Dedifferentiated amniotic fluid mesenchymal stem cell (primary cell): ENCODE results near the gene UPK3A.

Experiments
- DNase-seq: peaks from one replicate; pipeline ENCODE4 v3.0.0-alpha.2; 2016; ENCODE audit errors: extremely low spot score

UPK3A gene

DNA sequence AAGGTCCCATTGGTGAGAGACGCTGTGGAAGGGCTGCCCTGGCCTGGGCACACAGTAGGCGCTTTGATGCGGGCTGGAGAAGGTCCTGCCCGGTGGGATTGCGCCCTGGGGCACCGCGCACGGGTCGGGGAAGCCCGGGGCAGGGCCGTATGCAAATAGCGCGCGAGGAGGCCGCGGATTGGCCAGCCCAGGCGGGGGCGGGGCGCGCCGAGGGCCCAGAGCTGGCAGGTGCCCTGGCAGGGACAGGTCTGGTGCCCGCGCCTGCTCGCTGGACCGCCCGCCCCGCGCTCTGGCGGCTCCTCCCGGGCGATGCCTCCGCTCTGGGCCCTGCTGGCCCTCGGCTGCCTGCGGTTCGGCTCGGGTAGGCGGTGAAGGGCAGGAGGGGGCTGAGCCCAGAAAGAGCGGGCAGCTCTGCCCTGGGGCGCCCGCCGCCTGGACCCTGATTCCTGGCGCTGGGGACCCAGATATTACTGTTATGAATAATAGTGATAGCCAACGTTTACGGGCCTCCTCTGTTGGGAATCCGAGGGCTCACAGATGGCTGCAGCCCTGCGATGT lies at the start of gene UPK3A:
Gene UPK3A (plus strand): TSS at position 245 of the 558 bp plus-strand sequence. CDS start 65 bp downstream, at position 310.
- no peak for DNase-seq

DNA sequence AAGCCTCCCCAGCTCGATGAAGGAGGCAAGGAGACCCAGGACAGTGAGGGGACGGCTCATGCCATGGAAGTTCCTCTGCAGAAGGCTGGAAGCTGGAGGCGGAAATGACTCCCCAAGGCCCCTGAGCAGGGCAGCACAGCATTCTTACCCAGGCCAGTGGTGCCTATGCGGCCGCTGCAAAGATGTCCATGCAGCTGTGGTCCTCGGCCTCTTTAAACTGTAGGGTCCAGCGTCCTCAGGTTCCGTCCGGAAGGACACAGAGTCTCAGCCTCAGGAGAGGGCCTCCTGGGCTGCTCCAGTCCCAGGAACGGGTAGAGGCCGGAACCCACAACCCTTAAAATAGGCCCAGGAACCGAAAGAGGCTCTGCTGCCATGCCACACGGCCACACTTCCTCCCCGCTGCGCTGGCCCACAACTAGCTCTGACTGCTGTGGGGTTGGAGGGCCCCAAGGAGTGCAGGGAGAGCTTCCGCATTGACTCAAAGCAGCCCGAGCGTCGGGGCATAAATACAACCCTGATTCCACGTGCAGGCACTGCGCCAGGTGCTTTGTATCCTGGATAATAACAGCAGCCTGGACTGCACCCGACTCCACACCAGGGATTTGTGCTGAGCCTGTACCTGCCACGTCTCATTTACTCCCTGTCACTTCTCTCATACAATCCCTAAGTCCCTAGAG lies 49.5 kb upstream of the UPK3A start:
- no peak for DNase-seq

DNA sequence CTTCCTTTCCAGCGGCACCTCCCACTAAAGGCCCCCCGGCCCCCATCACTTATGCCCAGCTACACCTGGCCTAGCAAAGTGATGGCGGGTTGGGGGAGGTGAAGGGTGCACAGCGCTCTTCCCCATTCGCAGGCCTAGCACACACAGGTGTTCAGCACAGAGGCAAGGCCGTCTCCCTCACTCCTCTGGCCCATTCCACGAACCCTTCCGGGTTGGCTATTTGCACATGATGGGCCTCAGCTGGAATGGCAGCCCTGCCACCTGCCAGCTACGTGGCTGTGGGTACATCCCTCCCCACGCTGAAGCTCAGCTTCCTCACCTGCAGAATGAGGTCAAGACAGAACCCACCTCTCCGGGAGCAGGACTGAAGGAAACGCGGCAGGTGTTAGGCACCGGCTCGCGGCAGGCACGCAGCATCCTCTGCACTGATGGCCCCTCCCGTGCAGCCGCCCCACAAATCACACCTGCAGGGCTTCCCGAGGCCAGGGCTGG lies 48.9 kb upstream of the UPK3A start:
- no peak for DNase-seq

DNA sequence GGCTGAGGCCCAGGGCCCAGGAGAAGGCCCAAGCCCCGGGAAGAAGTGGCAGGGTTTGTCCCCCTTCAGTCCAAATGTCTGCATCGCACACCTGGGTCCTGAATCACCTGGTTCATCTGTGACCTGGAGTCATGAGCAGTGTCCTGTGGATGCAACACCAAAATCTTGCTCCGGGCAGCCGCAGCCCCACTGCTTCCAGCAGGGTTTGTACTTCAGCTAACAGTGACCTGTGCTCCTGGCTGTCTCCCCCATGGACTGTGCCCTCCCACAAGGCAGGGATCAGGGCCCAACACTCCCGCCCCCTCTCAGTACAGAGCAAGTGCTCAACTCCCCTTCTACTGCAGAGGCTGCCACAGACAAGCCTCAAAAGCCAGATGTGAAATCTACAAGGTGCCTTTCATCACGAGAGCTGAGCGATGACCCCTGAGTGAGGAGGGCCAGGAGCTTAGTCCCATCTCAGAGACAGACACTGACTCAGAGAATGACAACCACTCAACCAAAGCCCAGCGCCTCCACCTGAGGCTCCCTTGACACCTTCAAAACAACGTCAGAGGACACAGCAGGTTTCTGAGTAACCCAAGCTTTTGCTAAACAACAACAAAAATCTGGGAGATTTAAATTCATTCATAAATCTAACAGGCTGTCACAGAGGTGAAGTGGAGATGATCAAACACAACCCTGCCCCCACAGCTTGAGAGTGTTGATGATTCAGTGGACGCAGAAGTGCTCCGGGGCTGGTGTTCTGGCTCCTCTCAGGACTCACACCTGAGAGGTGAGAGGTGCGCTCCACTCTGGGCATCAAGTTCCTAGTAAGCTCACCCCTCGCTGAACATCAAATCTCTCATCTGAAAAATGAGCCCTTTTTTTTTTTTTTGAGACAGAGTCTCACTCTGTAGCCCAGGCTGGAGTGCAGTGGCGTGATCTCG lies 47.4 kb upstream of the UPK3A start:
- no peak for DNase-seq

DNA sequence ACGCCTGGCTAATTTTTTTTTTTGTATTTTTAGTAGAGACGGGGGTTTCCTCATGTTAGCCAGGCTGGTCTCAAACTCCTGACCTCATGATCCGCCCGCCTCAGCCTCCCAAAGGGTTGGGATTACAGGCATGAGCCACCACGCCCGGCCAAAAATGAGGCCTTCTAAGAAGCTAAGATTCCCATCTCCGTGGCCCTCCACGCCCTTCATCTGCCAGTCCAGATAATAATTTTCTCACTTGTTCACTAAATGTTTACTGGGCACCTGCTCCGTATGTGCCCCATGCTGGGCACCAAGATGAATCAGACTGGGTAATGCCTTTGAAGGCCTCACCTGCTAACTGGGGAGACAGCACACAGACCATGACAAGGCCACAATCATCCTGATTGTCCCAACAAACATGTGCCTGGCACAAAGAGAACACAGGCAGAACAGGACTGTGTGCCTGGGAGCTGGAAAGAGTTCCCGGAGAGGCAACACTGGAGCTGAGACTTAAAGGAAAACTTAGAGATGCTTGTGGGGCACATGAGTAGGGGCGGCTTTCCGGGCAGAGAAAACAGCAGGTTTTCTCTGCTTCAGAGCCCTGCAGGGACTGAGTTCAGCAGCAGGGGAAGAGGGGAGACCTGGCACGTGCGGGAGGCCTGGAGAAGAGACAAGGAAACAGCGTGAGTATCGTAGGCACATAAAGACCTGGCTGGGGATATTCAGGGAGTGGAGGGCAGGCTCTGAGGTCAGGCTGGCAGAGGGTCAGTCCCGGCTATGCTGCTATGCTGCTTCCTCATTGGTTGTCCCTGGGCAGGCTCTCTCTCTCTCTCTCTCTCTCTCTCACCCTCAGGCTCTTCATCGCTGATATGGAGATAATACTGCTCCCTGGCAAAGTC lies 46.4 kb upstream of the UPK3A start:
- no peak for DNase-seq

GRCh38 chr22:45238957-45239680 lies 45.6 kb upstream of the UPK3A start:
- no peak for DNase-seq

GRCh38 chr22:45239681-45240051 lies 45.1 kb upstream of the UPK3A start:
- no peak for DNase-seq

GRCh38 chr22:45240104-45240809 lies 44.5 kb upstream of the UPK3A start:
- DNase-seq: no peak

DNA sequence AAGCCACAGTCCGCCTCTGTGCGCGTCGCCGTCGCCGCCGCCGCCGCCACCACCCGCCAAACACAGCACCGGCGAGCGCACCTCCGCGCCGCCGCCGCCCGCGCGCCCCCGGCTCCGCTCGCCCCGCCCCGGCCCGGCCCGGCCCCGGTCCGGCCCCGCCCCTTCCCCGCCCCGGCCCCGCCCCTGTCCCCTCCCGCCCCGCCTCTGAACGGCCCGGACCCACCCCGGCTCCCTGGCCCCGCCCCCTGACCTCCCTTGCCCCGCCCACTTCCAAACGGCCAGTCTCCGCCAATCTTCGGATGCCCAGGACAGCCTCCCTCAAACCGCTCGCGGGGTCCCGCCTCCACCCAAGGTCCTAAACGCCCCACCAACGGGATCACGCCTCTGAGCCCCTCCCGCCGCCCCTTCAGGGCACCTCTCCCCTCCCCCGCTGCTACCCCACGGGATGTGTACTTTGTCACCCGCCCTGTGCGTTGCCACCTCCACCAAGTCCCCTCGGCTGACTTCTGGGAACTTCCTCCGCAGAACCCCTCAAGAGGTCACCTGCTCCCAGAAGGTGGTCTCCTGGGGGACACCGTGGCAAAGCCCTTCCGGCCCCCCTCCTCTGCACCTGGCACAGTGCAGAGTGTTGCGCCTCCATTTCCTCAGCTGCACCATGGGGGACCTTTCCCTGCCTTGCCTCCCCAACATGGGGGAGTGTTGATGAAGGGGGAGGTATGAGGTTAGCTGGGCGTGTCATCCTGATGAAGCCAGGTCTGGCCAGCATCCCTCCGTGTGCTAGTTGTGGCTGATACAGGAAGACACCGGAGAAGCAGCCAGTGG lies 43.7 kb upstream of the UPK3A start, which contains the start of gene KIAA0930:
Gene KIAA0930 (minus strand): TSS at position 85 of the 822 bp plus-strand sequence. CDS start 191 bp downstream, outside the sequence.
- peak; percentile 31 for DNase-seq

DNA sequence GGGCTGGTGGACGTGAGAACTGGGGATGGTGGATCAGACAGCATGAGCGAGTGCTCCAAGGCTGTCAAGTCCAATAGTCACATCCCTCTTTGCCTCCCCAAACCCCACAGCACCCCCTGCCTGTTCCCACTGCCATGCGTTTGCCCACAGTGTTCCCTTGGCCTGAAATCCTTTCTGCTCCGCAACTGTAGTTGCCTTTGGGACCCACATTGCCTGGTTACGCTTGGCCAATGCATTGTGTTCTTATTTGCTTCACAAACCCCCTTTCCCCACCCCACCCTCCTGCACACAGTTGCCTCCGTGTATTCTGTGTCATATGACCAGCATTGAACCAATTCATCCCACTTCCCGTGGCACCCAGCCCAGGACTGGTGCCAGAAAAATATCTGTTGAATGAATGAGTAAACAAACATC lies 42.0 kb upstream of the UPK3A start:
- no peak for DNase-seq

DNA sequence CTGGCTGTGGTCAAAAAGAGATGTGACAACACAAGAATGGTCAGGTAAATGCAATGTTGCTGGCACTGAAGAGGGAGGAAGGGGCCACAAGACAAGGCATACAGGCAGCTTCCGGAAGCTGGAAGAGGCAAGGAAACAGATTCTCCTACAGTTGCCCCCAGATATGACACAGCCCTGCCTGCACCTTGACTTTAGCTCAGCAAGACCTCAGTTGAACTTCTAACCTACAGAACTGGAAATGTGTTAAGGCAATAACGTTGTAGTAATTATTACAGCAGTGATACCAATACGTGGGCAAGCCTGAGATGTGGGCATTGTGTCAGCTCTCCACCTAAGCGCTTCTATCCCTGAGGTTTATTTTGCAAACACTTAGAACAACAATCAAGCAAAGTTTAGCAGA lies 39.8 kb upstream of the UPK3A start:
- DNase-seq: no peak

DNA sequence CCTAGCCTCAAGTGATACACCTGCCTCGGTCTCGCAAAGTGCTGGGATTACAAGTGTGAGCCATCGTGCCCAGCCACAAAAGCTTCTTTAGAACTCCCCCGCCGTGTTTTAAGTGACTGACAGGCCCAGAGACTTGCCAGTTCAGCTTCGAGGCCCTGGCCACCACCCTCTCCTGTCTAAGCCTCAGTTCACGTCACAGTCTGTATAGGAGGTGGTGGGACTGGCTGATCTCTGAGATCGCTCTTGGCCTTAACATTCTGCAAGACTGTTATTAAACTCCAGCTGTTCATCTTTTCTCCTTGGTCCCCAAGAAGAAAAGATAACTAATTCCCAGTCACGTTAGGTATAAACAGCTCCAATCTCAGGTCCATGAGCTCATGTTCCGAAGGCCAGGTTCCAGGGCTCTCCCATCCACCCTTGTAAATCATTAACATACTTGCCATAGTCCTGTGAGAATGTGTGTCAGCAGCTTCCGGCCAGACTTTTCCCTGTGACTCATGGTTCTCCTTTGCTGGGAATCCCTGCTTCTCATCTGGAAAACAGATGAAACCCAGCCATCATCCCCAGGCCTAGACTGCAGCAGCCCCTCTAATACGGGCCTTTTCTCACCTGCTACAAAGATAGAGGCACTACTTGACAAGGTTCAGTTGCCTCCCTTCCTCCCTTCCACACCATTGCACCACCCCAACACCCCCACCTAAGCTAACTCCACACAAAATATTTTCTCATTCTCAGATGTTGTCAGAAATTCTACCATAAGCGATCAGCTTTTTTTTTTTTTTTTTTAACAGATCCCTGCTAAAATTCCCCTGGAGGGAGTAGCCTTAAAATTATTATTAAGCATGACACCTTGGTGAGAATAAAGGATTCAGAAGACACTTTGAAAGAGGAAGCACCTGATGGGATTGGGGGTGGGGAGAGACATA lies 38.4 kb upstream of the UPK3A start:
- peak; percentile 87 for DNase-seq

- no peak for DNase-seq
Observed at GRCh38 chr22:45248832-45249561, 35.8 kb upstream of the UPK3A start.

DNA sequence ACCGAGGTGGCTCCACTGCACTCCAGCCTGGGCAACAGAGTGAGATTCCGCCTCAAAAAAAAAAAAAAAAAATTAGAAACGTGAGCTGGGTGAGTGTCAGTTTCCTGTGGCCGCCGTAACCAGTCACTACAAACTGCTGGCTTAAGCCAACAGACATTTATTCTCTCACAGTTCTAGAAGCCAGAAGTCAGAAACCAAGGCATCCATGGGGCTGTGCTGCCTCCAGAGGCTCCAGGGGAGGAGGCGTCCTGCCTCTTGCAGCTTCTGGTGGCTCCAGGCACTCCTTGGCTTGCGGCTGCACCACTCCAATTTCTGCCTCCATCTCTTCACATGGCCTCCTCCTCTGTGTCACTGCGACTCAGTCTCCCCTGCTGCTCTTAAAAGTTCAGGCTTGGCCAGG lies 32.9 kb upstream of the UPK3A start:
- no peak for DNase-seq

- no peak for DNase-seq
Observed at GRCh38 chr22:45253039-45253641, 31.6 kb upstream of the UPK3A start.

- no peak for DNase-seq
Observed at GRCh38 chr22:45254388-45254787, 30.4 kb upstream of the UPK3A start.

- no peak for DNase-seq
Observed at GRCh38 chr22:45254789-45255278, 29.9 kb upstream of the UPK3A start.
